Activated T-cell treated with anti-CD3 and anti-CD28 coated beads, Interleukin-2, amount 50 U/mL, for 72 hours (primary cell): ENCODE data around the gene DDR2. TPM values are rescaled to one million over a fixed set of nuclear protein-coding genes. Genes with fewer than 3 reads are reported as not detected.
"Not testable (repeated sequence)": the region's sequence is repeated elsewhere in the genome, so short reads cannot be mapped to it uniquely, and the experiment has no call there.

Source experiments
- ATAC-seq, 2 donors: fragments of 150-1000 bp; cut with Tn5 transposase; replicated peaks in 1 of 2; 2 replicates each; pipeline ENCODE4 v1.10.0; 2021; ENCODE audit warnings: moderate library complexity in 2 of 2, mild to moderate bottlenecking in 1 of 2
- DNase-seq, 2 donors: peaks; one replicate each; pipeline ENCODE4 v3.0.0; 2021 to 2022; ENCODE audit warnings: mixed read lengths in 1 of 2
- H3K27ac Mint-ChIP-seq: one replicate; pipeline ENCODE4 v1.8.0; 2022; ENCODE audit warnings: mild to moderate bottlenecking, moderate library complexity, mixed read lengths
- H3K27me3 Mint-ChIP-seq: one replicate; pipeline ENCODE4 v1.8.0; 2022; ENCODE audit warnings: low read depth, mixed read lengths
- H3K36me3 Mint-ChIP-seq, 2 donors: one replicate each; pipeline ENCODE4 v1.8.0; 2022; ENCODE audit warnings: mixed read lengths in 2 of 2, mild to moderate bottlenecking in 1 of 2; ENCODE audit not compliant: insufficient read depth in 2 of 2
- H3K4me1 Mint-ChIP-seq: one replicate; pipeline ENCODE4 v1.8.0; 2022; ENCODE audit warnings: low read depth, mixed read lengths
- H3K4me3 Mint-ChIP-seq, 2 donors: one replicate each; pipeline ENCODE4 v1.8.0; 2022; ENCODE audit warnings: mild to moderate bottlenecking in 2 of 2, mixed read lengths in 2 of 2, moderate library complexity in 2 of 2
- H3K9me3 Mint-ChIP-seq, 2 donors: one replicate each; pipeline ENCODE4 v1.8.0; 2022; ENCODE audit warnings: mixed read lengths in 2 of 2
- total RNA-seq, 2 donors: library from RNA; stranded (reverse); gene quantifications; one replicate each; pipeline ENCODE4 v1.2.3, GENCODE V29; 2022

Gene DDR2
- total RNA-seq = under 1 TPM; 0.17 to 0.25 TPM

DNA sequence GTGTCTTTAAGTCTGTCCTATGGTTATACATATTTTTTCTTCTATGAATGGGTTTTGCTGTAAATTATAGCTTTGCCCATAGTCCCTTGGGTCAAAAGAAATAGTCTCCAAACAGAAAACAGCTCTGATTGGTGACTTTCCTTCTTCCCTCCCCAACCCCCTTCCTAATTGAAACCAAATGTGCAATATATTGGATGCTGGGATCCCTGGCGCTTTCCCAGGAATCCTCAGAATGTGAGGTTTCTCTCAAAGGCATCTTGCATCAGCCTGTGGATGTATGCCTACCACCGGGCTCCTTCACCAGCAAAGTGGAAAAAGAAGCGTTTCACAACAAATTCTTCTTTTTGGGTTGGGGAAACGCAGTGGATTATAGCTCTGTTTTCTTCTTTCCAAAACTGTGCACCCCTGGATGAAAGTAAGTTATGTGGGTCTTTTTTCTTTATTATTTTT is at the start of gene DDR2:
DDR2 (plus strand) TSS at position 248 of the 450 bp plus-strand sequence. CDS start 86,600 bp downstream, outside the sequence.
- H3K27ac Mint-ChIP-seq = no peak within 1 kb of the TSS
- no peak for ATAC-seq
- DNase-seq = no peak
- no peaks in the 10 kb centered on the region for H3K36me3 Mint-ChIP-seq
- H3K4me3 Mint-ChIP-seq = no peak within 1 kb of the TSS
- H3K4me1 Mint-ChIP-seq = no peaks in the 10 kb centered on the region
- H3K9me3 Mint-ChIP-seq = no peaks in the 10 kb centered on the region
- peaks cover 2% of the 10 kb centered on the region for H3K27me3 Mint-ChIP-seq

DNA sequence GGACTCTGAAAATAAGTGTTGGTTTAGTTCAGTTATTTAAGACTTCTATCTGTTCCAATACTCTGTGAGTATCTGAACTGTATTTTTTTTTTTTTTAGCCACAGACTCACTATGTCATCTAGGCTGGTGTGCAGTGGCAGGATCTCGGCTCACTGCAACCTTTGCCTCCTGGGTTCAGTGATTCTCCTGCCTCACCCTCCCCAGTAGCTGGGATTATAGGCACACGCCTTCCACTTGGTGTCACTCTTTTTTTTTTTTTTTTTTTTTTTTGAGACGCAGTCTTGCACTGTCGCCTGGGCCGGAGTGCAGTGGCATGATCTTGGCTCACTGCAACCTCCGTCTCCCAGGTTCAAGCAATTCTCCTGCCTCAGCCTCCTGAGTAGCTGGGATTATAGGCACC is 49.4 kb upstream of the DDR2 start:
- H3K4me1 Mint-ChIP-seq, H3K9me3 Mint-ChIP-seq, ATAC-seq, H3K4me3 Mint-ChIP-seq, H3K27me3 Mint-ChIP-seq, H3K27ac Mint-ChIP-seq, DNase-seq: not testable (repeated sequence)
- peaks cover 6 to 20% of the 10 kb centered on the region in 2 donors for H3K36me3 Mint-ChIP-seq

- not testable (repeated sequence) for DNase-seq, H3K9me3 Mint-ChIP-seq, H3K4me3 Mint-ChIP-seq, H3K4me1 Mint-ChIP-seq, H3K27ac Mint-ChIP-seq, H3K27me3 Mint-ChIP-seq, ATAC-seq
- peaks cover 3 to 26% of the 10 kb centered on the region in 2 donors for H3K36me3 Mint-ChIP-seq
Observed at GRCh38 chr1:162585101-162585500, 47.2 kb upstream of the DDR2 start.

- Mint-ChIP-seq H3K4me1 (no peaks in the 10 kb centered on the region), H3K27ac (no peak overlapping the region), H3K9me3 (no peaks in the 10 kb centered on the region), H3K4me3 (no peak overlapping the region), H3K36me3 (peaks cover 1 to 13% of the 10 kb centered on the region in 2 donors), H3K27me3 (no peaks in the 10 kb centered on the region)
- ATAC-seq (no peak), DNase-seq (no peak)
Observed at GRCh38 chr1:162587347-162587746, 44.9 kb upstream of the DDR2 start.

DNA sequence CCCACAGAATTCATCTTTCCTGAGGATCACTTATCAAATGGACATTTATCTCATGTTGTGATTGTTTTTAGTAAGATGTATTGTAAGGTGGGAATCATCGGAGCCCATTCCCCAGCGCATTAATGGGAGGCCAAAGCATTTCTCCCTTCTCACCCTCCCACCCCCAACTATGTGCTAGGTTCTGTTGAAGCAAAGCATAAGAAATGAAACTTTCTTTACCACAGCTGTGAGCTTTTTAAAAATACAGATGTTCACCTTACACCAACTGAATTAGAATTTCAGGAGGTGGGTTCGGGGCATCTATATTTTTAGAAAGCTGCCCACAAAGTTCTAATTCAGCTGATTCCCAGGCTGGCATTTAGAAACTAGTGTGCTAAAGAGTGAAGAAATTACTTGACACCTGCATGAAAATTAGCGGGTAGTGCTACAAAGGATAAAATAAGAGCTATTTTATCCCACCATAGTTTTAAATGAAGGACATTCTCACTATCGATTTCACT is 44.5 kb upstream of the DDR2 start:
- no peak overlapping the region for H3K27ac Mint-ChIP-seq
- H3K9me3 Mint-ChIP-seq = no peaks in the 10 kb centered on the region
- ATAC-seq = no peak
- H3K36me3 Mint-ChIP-seq = peaks cover 1 to 17% of the 10 kb centered on the region in 2 donors
- no peak overlapping the region for H3K4me3 Mint-ChIP-seq
- no peaks in the 10 kb centered on the region for H3K4me1 Mint-ChIP-seq
- DNase-seq = no peak
- no peaks in the 10 kb centered on the region for H3K27me3 Mint-ChIP-seq

- Mint-ChIP-seq H3K4me3 (no peak overlapping the region), H3K4me1 (no peaks in the 10 kb centered on the region), H3K27ac (no peak overlapping the region), H3K9me3 (no peaks in the 10 kb centered on the region), H3K27me3 (no peaks in the 10 kb centered on the region), H3K36me3 (peaks cover 1 to 17% of the 10 kb centered on the region in 2 donors)
- no peak for ATAC-seq
- DNase-seq = no peak
Observed at GRCh38 chr1:162590101-162590500, 42.2 kb upstream of the DDR2 start.

- no peak for ATAC-seq
- H3K36me3 Mint-ChIP-seq = peaks cover 1 to 17% of the 10 kb centered on the region in 2 donors
- no peaks in the 10 kb centered on the region for H3K27me3 Mint-ChIP-seq
- H3K4me3 Mint-ChIP-seq = no peak overlapping the region
- DNase-seq = no peak
- H3K4me1 Mint-ChIP-seq = no peaks in the 10 kb centered on the region
- no peak overlapping the region for H3K27ac Mint-ChIP-seq
- H3K9me3 Mint-ChIP-seq = no peaks in the 10 kb centered on the region
Observed at GRCh38 chr1:162590686-162591085, 41.6 kb upstream of the DDR2 start.

DNA sequence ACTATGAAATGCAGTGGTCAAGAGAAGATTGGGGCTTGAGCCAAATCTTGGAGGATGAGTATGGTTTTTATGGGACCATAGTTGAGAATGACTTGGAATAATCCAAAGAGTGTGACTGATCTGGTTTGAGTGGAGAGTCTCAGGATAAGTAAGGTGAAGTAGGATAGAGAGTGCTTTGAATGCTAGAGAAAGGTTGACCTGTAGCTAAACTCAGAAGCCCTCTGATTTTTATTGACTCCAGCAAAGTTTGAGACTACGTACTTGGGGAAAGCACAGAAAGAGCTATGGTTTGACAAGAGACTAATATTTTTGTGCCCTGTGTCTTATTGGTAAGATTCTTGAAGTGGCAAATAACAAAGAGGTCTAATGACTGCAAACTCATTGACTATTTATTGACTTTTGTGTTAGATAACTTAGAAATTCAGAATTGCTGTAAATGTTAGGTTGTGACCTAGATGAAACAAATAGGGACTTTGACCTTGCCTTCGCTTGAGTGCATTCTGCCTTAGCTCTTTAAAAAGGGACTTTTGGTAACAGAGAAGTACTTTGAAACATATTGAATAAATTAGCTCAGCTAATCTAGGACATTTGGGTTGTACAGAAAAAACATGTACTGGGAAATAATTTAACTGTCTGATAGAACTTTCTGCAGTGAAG is 35.6 kb upstream of the DDR2 start:
- Mint-ChIP-seq H3K4me3 (no peak overlapping the region), H3K36me3 (peaks cover 0 to 11% of the 10 kb centered on the region in 2 donors), H3K9me3 (no peaks in the 10 kb centered on the region), H3K27me3 (no peaks in the 10 kb centered on the region), H3K4me1 (no peaks in the 10 kb centered on the region), H3K27ac (no peak overlapping the region)
- no peak for ATAC-seq
- no peak for DNase-seq

- Mint-ChIP-seq H3K27me3 (no peaks in the 10 kb centered on the region), H3K9me3 (no peaks in the 10 kb centered on the region), H3K4me3 (no peak overlapping the region), H3K27ac (no peak overlapping the region), H3K4me1 (no peaks in the 10 kb centered on the region), H3K36me3 (peaks cover 0 to 9% of the 10 kb centered on the region in 2 donors)
- ATAC-seq (no peak), DNase-seq (no peak)
Observed at GRCh38 chr1:162599451-162599850, 32.8 kb upstream of the DDR2 start.

DNA sequence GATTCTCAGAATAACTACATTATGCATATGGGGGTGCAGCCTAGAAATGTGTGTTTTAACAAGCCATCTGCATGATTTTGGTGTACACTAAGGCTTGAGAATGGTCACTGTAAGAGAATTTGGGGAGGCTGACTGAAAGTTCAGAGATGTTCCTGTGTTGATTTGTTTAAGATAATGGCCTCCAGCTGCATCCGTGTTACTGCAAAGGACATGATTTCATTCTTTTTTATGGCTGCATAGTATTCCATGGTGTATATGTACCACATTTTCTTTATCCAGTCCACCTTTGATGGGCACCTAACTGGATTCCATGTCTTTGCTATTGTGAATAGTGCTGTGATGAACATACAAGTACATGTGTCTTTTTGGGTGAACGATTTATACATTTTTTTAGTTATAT is 29.1 kb upstream of the DDR2 start:
- H3K27me3 Mint-ChIP-seq, DNase-seq, H3K4me1 Mint-ChIP-seq, ATAC-seq, H3K4me3 Mint-ChIP-seq, H3K9me3 Mint-ChIP-seq, H3K36me3 Mint-ChIP-seq: not testable (repeated sequence)
- H3K27ac Mint-ChIP-seq = peak overlapping the region; percentile 36

DNA sequence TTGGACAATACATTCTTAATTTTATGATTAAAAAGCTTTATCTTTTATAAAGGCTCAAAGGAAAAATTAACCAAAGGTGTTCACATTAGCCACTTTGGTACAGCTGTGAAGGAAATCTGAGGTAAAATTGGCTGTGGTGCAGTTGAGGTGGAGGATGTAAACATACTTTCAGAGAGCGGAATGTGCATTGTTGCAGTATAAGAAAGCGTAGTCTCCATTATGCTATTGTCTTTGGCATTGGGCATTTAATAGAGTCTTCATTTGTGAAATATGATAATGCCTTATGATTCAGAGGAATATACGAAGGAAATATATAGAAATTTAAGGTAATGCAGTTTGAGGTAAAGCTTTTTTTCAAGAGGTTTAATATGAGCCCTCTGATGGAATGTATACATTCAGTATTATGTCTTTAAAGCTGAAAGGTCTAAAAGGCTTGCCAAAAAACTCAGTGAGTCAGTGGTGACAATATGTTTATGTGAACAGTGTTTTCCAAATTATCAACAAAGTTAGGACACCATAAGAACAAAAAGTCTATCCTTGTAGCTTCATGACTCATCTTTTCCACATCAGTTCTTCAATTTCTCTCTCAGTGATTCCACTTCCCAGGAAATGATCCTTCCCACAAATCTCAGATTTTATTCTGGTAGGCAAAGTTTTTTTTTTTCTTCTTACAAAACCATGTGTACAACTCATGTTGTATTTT is 26.9 kb upstream of the DDR2 start:
- Mint-ChIP-seq H3K27ac (no peak overlapping the region), H3K36me3 (peaks cover 0 to 8% of the 10 kb centered on the region in 2 donors), H3K9me3 (no peaks in the 10 kb centered on the region), H3K4me3 (no peak overlapping the region), H3K4me1 (no peaks in the 10 kb centered on the region), H3K27me3 (no peaks in the 10 kb centered on the region)
- DNase-seq (no peak), ATAC-seq (no peak)

DNA sequence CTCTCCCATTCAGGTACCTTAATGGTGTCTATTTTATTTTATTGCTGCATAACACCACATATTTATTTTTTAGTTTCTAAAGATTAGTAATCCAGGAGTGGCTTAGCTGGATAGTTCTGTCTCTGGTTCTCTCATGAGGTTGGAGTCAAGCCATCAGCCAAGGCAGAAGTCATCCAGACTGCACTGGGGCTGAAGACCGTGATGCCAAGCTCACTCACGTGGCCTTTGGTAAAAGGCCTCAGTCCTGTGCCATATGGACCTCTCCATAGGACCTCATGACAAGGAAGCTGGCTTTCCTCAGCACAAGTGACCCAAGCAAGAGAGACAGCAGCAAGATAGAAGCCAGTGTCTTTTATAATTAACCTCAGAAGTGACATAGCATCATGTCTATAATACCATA is 23.0 kb upstream of the DDR2 start:
- DNase-seq (no peak), ATAC-seq (no peak)
- no peaks in the 10 kb centered on the region for H3K9me3 Mint-ChIP-seq
- no peak overlapping the region for H3K27ac Mint-ChIP-seq
- H3K4me1 Mint-ChIP-seq = peaks cover 6% of the 10 kb centered on the region
- no peak overlapping the region for H3K4me3 Mint-ChIP-seq
- H3K36me3 Mint-ChIP-seq = peaks cover 0 to 1% of the 10 kb centered on the region in 2 donors
- H3K27me3 Mint-ChIP-seq = no peaks in the 10 kb centered on the region

DNA sequence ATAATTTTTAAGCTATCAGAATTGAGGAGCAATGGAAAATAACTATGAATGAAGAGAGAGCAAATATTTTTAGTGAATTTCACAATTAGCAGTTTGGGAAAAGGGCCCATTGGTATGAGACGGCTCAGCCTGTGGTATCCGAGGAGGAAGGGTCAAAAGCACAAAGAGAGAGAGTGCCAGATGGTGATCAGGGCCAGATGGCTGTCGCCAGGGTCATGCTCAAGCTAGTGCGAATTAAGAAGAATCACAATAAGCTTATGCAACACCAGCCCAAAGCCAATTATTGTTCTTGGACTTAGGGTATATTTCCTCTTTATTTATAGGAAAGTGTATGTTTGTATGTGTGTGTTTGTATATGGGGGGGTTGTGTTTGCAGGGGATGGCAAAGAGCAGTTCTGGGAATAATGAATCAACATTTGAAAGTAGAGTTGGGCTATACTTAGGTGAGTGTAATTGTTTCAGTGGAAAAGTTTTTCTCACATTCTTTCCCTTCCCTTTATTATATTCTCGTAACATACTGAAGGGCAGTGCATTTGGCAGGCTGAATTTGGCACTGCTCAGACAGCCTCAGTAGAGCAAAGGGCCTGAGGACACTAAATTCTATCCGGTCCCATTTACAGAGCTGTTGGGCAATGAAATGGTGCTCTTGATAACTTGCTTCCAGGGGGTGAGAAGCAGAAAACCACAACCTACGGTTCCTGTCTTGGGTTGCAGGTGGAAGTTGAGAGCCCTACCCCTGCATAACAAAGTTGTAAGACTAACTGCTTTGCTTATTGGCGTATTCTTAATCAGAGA is 19.5 kb upstream of the DDR2 start:
- DNase-seq = no peak
- ATAC-seq = no peak
- Mint-ChIP-seq H3K4me3 (no peak overlapping the region), H3K9me3 (no peaks in the 10 kb centered on the region), H3K27ac (no peak overlapping the region), H3K27me3 (no peaks in the 10 kb centered on the region), H3K4me1 (peaks cover 6% of the 10 kb centered on the region), H3K36me3 (peaks cover 3 to 11% of the 10 kb centered on the region in 2 donors)
